Panc1 (cell line): ENCODE measurements around the gene KRT222. TPM values are rescaled to one million over a fixed set of nuclear protein-coding genes. Genes with fewer than 3 reads are reported as not detected.

Experiments used
- ATAC-seq: fragments of 200-7000 bp; cut with Tn5 transposase; 2 replicates; pipeline ENCODE4 v1.9.1; 2020; ENCODE audit warnings: mild to moderate bottlenecking, moderate library complexity
- BruUV-seq: library from RNA; stranded (reverse); fragments of 400-500 nt; replicated peaks from 2 replicates; lab custom pipeline; 2021; lab: Mats Ljungman, UMichigan
- CTCF ChIA-PET: fragments of 300-600 bp; sonication (Branson Sonifier 250); formaldehyde crosslinking; loops from one replicate; lab custom pipeline; 2022; ENCODE audit warnings: antibody characterized with exemption; lab: Charles Lee
- POLR2A ChIA-PET: fragments of 300-600 bp; sonication (Branson Sonifier 250); formaldehyde crosslinking; loops from one replicate; lab custom pipeline; 2022; ENCODE audit warnings: antibody characterized with exemption; lab: Charles Lee
- DNase-seq: peaks from one replicate; pipeline ENCODE4 v3.0.0-alpha.2; 2010; ENCODE audit warnings: low read depth, low spot score
- H3K27ac ChIP-seq: 2 replicates; pipeline ENCODE4 v1.5.1; 2011; ENCODE audit warnings: mild to moderate bottlenecking, low read length, inconsistent platforms
- H3K27me3 ChIP-seq: fragments of 200-500 bp; sonication (Bioruptor generic); 2 replicates; pipeline ENCODE4 v1.6.0; 2014; ENCODE audit warnings: low read length, inconsistent platforms; ENCODE audit not compliant: control insufficient read depth, insufficient read depth
- H3K36me3 ChIP-seq: fragments of 200-500 bp; sonication (Bioruptor generic); 2 replicates; pipeline ENCODE4 v1.5.1; 2014; ENCODE audit warnings: inconsistent platforms, mild to moderate bottlenecking, low read length, moderate library complexity; ENCODE audit not compliant: control insufficient read depth, insufficient read depth
- H3K4me1 ChIP-seq: 2 replicates; pipeline ENCODE4 v1.5.1; 2011; ENCODE audit warnings: inconsistent platforms, mild to moderate bottlenecking, low read length, moderate library complexity; ENCODE audit not compliant: control insufficient read depth, insufficient read depth
- H3K4me3 ChIP-seq, 2 experiments: 2 replicates each; pipeline ENCODE4 v1.5.1; 2011 to 2012; ENCODE audit warnings: low read depth in 2 of 2, low read length in 2 of 2, mild to moderate bottlenecking in 2 of 2, inconsistent platforms in 1 of 2, moderate library complexity in 1 of 2
- H3K9me3 ChIP-seq: fragments of 200-500 bp; sonication (Bioruptor generic); 2 replicates; pipeline ENCODE4 v1.5.1; 2014; ENCODE audit warnings: low read depth, mild to moderate bottlenecking, inconsistent platforms, low read length, moderate library complexity; ENCODE audit not compliant: control insufficient read depth, insufficient read depth
- CTCF ChIP-seq: fragments of 450-650 bp; IDR thresholded peaks from 2 replicates; pipeline ENCODE4 v1.5.1; 2017; ENCODE audit warnings: mild to moderate bottlenecking
- POLR2AphosphoS5 ChIP-seq: IDR thresholded peaks from 2 replicates; pipeline ENCODE4 v1.6.1; 2012; ENCODE audit warnings: mild to moderate bottlenecking, low read depth, low read length, moderate library complexity
- REST ChIP-seq, 2 experiments: IDR thresholded peaks; 2 replicates each; pipeline ENCODE4 v1.6.1; 2011 to 2012; ENCODE audit warnings: low read depth in 2 of 2, control low read depth in 1 of 2, low read length in 1 of 2, mild to moderate bottlenecking in 1 of 2, moderate library complexity in 1 of 2; ENCODE audit not compliant: insufficient read depth in 1 of 2
- SIN3A ChIP-seq: IDR thresholded peaks from 2 replicates; pipeline ENCODE4 v1.6.1; 2012; ENCODE audit warnings: low read depth, mild to moderate bottlenecking, low read length, moderate library complexity, borderline replicate concordance; ENCODE audit not compliant: insufficient read depth
- TCF7L2 ChIP-seq: IDR thresholded peaks from 2 replicates; pipeline ENCODE4 v1.6.1; 2011; ENCODE audit warnings: mild to moderate bottlenecking, low read depth, low read length, inconsistent platforms
- in situ Hi-C: cut with HindIII; loops from 2 replicates; pipeline ENCODE4 v1.10.0; 2016; ENCODE audit warnings: low sequenced_read_pairs, low pct_unique_long_range_greater_than_20kb
- intact Hi-C: fragments of 100-400 bp; cut with micrococcal nuclease; formaldehyde crosslinking; loops from one replicate; pipeline ENCODE4 v1.10.0; 2022; ENCODE audit not compliant: unreplicated experiment
- total RNA-seq: library from RNA; stranded (reverse); gene quantifications from one replicate; pipeline ENCODE4 v1.2.1, GENCODE V29; 2021; ENCODE audit not compliant: unreplicated experiment

KRT222 gene
- total RNA-seq, 1 experiment from 2014 or later = not detected

GRCh38 chr17:40608061-40608581, 56.9 kb downstream of the KRT222 start:
- Histone ChIP-seq H3K36me3 (no peaks in the 10 kb centered on the region), H3K9me3 (no peaks in the 10 kb centered on the region), H3K4me3 (no peak overlapping the region), H3K27me3 (peaks cover 2% of the 10 kb centered on the region; the same call in 1 of the 2 replicates), H3K27ac (no peak overlapping the region), H3K4me1 (no peaks in the 10 kb centered on the region)
- TF ChIP-seq CTCF (no peak), TCF7L2 (no peak), REST (IDR thresholded peaks at IDR 0.05; ENCODE audit: insufficient read depth in 1 of 2, low read depth in 2 of 2, low read length in 1 of 2) (no peak), SIN3A (no peak), POLR2AphosphoS5 (no peak)
- POLR2A ChIA-PET = no interaction called here
- intact Hi-C loops = no loop called here
- in situ Hi-C loops = no loop called here
- DNase-seq (no peak), ATAC-seq (no peak)
- BruUV-seq = no TSS peak
- CTCF ChIA-PET = no interaction called here

GRCh38 chr17:40607641-40608040, 57.3 kb downstream of the KRT222 start:
- H3K9me3 ChIP-seq = no peaks in the 10 kb centered on the region
- DNase-seq (no peak), ATAC-seq (no peak)
- CTCF ChIA-PET = no interaction called here
- POLR2A ChIA-PET = no interaction called here
- TF ChIP-seq SIN3A (no peak), CTCF (no peak), REST (IDR thresholded peaks at IDR 0.05; ENCODE audit: insufficient read depth in 1 of 2, low read depth in 2 of 2, low read length in 1 of 2) (no peak), TCF7L2 (no peak), POLR2AphosphoS5 (no peak)
- peaks cover 2% of the 10 kb centered on the region; the same call in 1 of the 2 replicates for H3K27me3 ChIP-seq
- BruUV-seq = no TSS peak
- in situ Hi-C loops = no loop called here
- no peaks in the 10 kb centered on the region for H3K4me1 ChIP-seq
- no peak overlapping the region for H3K4me3 ChIP-seq
- H3K36me3 ChIP-seq = no peaks in the 10 kb centered on the region
- no peak overlapping the region for H3K27ac ChIP-seq
- intact Hi-C loops = no loop called here
